SU-DHL-6 (cell line): ENCODE measurements around the gene FMNL3.

ENCODE experiments used
- CTCF ChIP-seq: fragments of 200-600 bp; sonication (generic); IDR thresholded peaks from one replicate; pipeline ENCODE4 v1.5.1; 2017; ENCODE audit warnings: antibody characterized with exemption, mild to moderate bottlenecking, low read length, moderate library complexity; ENCODE audit not compliant: insufficient read depth, poor library complexity, severe bottlenecking
- EZH2phosphoT487 ChIP-seq: fragments of 200-600 bp; sonication (generic), shearing (Covaris generic); conservative IDR thresholded peaks from 2 replicates; pipeline ENCODE4 v1.6.1; 2018; ENCODE audit warnings: mild to moderate bottlenecking, antibody characterized with exemption, low read length, moderate library complexity, mixed read lengths

GRCh38 chr12:49648712-49649003 lies 58.5 kb downstream of the FMNL3 start:
- TF ChIP-seq CTCF (no peak), EZH2phosphoT487 (no peak)
